Neuron (in vitro differentiated cells): Measurements from ENCODE around the gene NRXN3.

Experiments
- H2AFZ ChIP-seq: one replicate; pipeline ENCODE4 v1.6.1; 2013; ENCODE audit warnings: low read depth, mild to moderate bottlenecking, inconsistent platforms, low read length, moderate library complexity
- H3K27me3 ChIP-seq: one replicate; pipeline ENCODE4 v1.6.1; 2013; ENCODE audit warnings: low read length; ENCODE audit not compliant: insufficient read depth
- H3K36me3 ChIP-seq: one replicate; pipeline ENCODE4 v1.6.1; 2013; ENCODE audit warnings: low read length; ENCODE audit not compliant: insufficient read depth
- H3K4me1 ChIP-seq: one replicate; pipeline ENCODE4 v1.6.1; 2013; ENCODE audit warnings: low read length; ENCODE audit not compliant: insufficient read depth
- H3K4me3 ChIP-seq: 2 replicates; pipeline ENCODE4 v1.5.1; 2013; ENCODE audit warnings: mild to moderate bottlenecking, low read length, moderate library complexity
- H3K9me3 ChIP-seq: one replicate; pipeline ENCODE4 v1.6.1; 2013; ENCODE audit warnings: low read length

The NRXN3 gene

GRCh38 chr14:79613625-79614024, 1443.5 kb downstream of the NRXN3 start:
- no peaks in the 10 kb centered on the region for H3K4me1 ChIP-seq
- no peaks in the 10 kb centered on the region for H3K27me3 ChIP-seq
- H3K36me3 ChIP-seq: no peaks in the 10 kb centered on the region
- no peaks in the 10 kb centered on the region for H3K9me3 ChIP-seq
- H2AFZ ChIP-seq: no peak overlapping the region
- no peak overlapping the region for H3K4me3 ChIP-seq

GRCh38 chr14:79614448-79614847, 1444.3 kb downstream of the NRXN3 start:
- H3K9me3 ChIP-seq: no peaks in the 10 kb centered on the region
- H3K4me3 ChIP-seq: no peak overlapping the region
- H2AFZ ChIP-seq: no peak overlapping the region
- H3K36me3 ChIP-seq: no peaks in the 10 kb centered on the region
- H3K27me3 ChIP-seq: no peaks in the 10 kb centered on the region
- no peaks in the 10 kb centered on the region for H3K4me1 ChIP-seq

- Histone ChIP-seq H3K9me3 (no peaks in the 10 kb centered on the region), H3K36me3 (no peaks in the 10 kb centered on the region), H3K27me3 (no peaks in the 10 kb centered on the region), H3K4me1 (no peaks in the 10 kb centered on the region), H3K4me3 (no peak overlapping the region), H2AFZ (no peak overlapping the region)
These were observed 1456.9 kb downstream of the NRXN3 start for GRCh38 chr14:79627058-79627457.

GRCh38 chr14:79629411-79630287, 1459.5 kb downstream of the NRXN3 start:
- Histone ChIP-seq H3K4me1 (no peaks in the 10 kb centered on the region), H3K27me3 (no peaks in the 10 kb centered on the region), H3K4me3 (no peak overlapping the region), H3K36me3 (no peaks in the 10 kb centered on the region), H3K9me3 (no peaks in the 10 kb centered on the region), H2AFZ (no peak overlapping the region)

GRCh38 chr14:79630288-79630960, 1460.3 kb downstream of the NRXN3 start:
- H3K9me3 ChIP-seq: no peaks in the 10 kb centered on the region
- H3K27me3 ChIP-seq: no peaks in the 10 kb centered on the region
- H3K36me3 ChIP-seq: no peaks in the 10 kb centered on the region
- H3K4me3 ChIP-seq: no peak overlapping the region
- no peaks in the 10 kb centered on the region for H3K4me1 ChIP-seq
- H2AFZ ChIP-seq: no peak overlapping the region

- Histone ChIP-seq H3K4me3 (no peak overlapping the region), H3K4me1 (no peaks in the 10 kb centered on the region), H2AFZ (no peak overlapping the region), H3K9me3 (no peaks in the 10 kb centered on the region), H3K27me3 (no peaks in the 10 kb centered on the region), H3K36me3 (no peaks in the 10 kb centered on the region)
These were observed 1461.1 kb downstream of the NRXN3 start for GRCh38 chr14:79631276-79631675.

- Histone ChIP-seq H3K36me3 (no peaks in the 10 kb centered on the region), H3K27me3 (no peaks in the 10 kb centered on the region), H3K9me3 (no peaks in the 10 kb centered on the region), H3K4me3 (no peak overlapping the region), H2AFZ (no peak overlapping the region), H3K4me1 (no peaks in the 10 kb centered on the region)
These were observed 1468.6 kb downstream of the NRXN3 start for GRCh38 chr14:79638672-79639266.

- H3K36me3 ChIP-seq: no peaks in the 10 kb centered on the region
- H3K9me3 ChIP-seq: no peaks in the 10 kb centered on the region
- H3K27me3 ChIP-seq: no peaks in the 10 kb centered on the region
- no peak overlapping the region for H2AFZ ChIP-seq
- no peaks in the 10 kb centered on the region for H3K4me1 ChIP-seq
- H3K4me3 ChIP-seq: no peak overlapping the region
These were observed 1469.4 kb downstream of the NRXN3 start for GRCh38 chr14:79639613-79640012.

- Histone ChIP-seq H3K27me3 (no peaks in the 10 kb centered on the region), H3K4me3 (no peak overlapping the region), H3K9me3 (no peaks in the 10 kb centered on the region), H3K36me3 (no peaks in the 10 kb centered on the region), H2AFZ (no peak overlapping the region), H3K4me1 (no peaks in the 10 kb centered on the region)
These were observed 1471.2 kb downstream of the NRXN3 start for GRCh38 chr14:79641371-79641770.

- no peaks in the 10 kb centered on the region for H3K4me1 ChIP-seq
- no peaks in the 10 kb centered on the region for H3K36me3 ChIP-seq
- H2AFZ ChIP-seq: no peak overlapping the region
- no peaks in the 10 kb centered on the region for H3K9me3 ChIP-seq
- H3K27me3 ChIP-seq: no peaks in the 10 kb centered on the region
- H3K4me3 ChIP-seq: no peak overlapping the region
These were observed 1473.0 kb downstream of the NRXN3 start for GRCh38 chr14:79643132-79643531.

GRCh38 chr14:79645753-79646362, 1475.7 kb downstream of the NRXN3 start:
- Histone ChIP-seq H3K36me3 (no peaks in the 10 kb centered on the region), H3K27me3 (no peaks in the 10 kb centered on the region), H3K9me3 (no peaks in the 10 kb centered on the region), H3K4me1 (no peaks in the 10 kb centered on the region), H2AFZ (no peak overlapping the region), H3K4me3 (no peak overlapping the region)

GRCh38 chr14:79649856-79650255, 1479.7 kb downstream of the NRXN3 start:
- no peak overlapping the region for H2AFZ ChIP-seq
- no peaks in the 10 kb centered on the region for H3K36me3 ChIP-seq

More at GRCh38 chr14:79649856-79650255, 1479.7 kb downstream of the NRXN3 start:
- H3K27me3 ChIP-seq: no peaks in the 10 kb centered on the region
- no peaks in the 10 kb centered on the region for H3K4me1 ChIP-seq
- H3K9me3 ChIP-seq: no peaks in the 10 kb centered on the region
- H3K4me3 ChIP-seq: no peak overlapping the region
